H54 (cell line): ENCODE measurements around the gene NCAPD3.
A peak's percentile ranks its signal among the peaks of the same experiment; 100 is the strongest.

ENCODE experiments used
- DNase-seq: peaks from one replicate; pipeline ENCODE4 v3.0.0; 2011; ENCODE audit warnings: low spot score, mixed read lengths; ENCODE audit not compliant: insufficient read length
- FAIRE-seq: peaks from 3 replicates; lab custom pipeline; 2011; peaks lifted over from hg19 to GRCh38; lab: Jason Lieb, UNC
- POLR2A ChIP-seq: IDR thresholded peaks from 2 replicates; pipeline ENCODE4 v1.6.1; 2011; ENCODE audit warnings: low read depth, mild to moderate bottlenecking, low read length

The NCAPD3 gene

DNA sequence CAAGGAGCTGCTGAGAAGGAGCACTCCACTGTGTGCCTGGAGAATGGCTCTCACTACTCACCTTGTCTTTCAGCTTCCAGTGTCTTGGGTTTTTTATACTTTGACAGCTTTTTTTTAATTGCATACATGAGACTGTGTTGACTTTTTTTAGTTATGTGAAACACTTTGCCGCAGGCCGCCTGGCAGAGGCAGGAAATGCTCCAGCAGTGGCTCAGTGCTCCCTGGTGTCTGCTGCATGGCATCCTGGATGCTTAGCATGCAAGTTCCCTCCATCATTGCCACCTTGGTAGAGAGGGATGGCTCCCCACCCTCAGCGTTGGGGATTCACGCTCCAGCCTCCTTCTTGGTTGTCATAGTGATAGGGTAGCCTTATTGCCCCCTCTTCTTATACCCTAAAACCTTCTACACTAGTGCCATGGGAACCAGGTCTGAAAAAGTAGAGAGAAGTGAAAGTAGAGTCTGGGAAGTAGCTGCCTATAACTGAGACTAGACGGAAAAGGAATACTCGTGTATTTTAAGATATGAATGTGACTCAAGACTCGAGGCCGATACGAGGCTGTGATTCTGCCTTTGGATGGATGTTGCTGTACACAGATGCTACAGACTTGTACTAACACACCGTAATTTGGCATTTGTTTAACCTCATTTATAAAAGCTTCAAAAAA is 72.6 kb downstream of the NCAPD3 start:
- no peak for TF ChIP-seq POLR2A
- DNase-seq (no peak), FAIRE-seq (no peak)

GRCh38 chr11:134150195-134150903 is 73.4 kb downstream of the NCAPD3 start:
- FAIRE-seq, result no peak
- TF ChIP-seq POLR2A, result no peak
- DNase-seq, result no peak

GRCh38 chr11:134149371-134149770 is 74.4 kb downstream of the NCAPD3 start:
- FAIRE-seq (no peak), DNase-seq (no peak)
- no peak for TF ChIP-seq POLR2A

- FAIRE-seq (no peak), DNase-seq (no peak)
- no peak for TF ChIP-seq POLR2A
Observed at GRCh38 chr11:134146598-134146997, 77.2 kb downstream of the NCAPD3 start.

- FAIRE-seq (no peak), DNase-seq (no peak)
- TF ChIP-seq POLR2A, result no peak
Observed at GRCh38 chr11:134145715-134146114, 78.1 kb downstream of the NCAPD3 start.

- FAIRE-seq (no peak), DNase-seq (no peak)
- TF ChIP-seq POLR2A, result no peak
Observed at GRCh38 chr11:134144744-134145143, 79.0 kb downstream of the NCAPD3 start.

GRCh38 chr11:134143801-134144200 is 80.0 kb downstream of the NCAPD3 start:
- FAIRE-seq, result no peak
- no peak for TF ChIP-seq POLR2A
- DNase-seq, result no peak

- TF ChIP-seq POLR2A, result no peak
- no peak for DNase-seq
- FAIRE-seq, result no peak
Observed at GRCh38 chr11:134142536-134142935, 81.2 kb downstream of the NCAPD3 start.

DNA sequence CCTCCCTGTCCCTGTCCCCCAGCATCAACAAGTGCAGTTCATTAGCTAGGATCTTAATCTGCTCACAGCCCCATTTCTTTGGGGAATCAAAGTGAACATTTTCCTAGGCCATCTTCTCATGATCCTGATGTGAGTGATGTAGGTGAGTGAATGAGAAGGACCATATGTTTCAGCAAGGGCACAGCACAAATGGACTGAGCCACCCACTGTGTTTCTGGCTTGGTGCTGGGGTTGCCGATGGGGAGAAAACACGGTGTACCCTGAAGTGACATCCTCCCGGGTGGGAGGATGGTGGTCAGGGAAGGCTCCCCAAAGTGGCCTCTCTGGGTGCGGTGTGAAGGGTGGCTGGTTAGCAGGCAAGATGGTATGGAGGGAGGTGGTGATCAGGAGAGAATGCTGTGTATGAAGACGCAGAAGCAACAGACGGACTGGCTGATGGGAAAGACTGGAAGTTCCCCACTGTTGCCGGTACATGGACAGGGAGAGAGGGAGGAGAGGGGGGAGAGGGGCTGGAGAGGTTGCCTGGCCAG is 82.7 kb downstream of the NCAPD3 start:
- FAIRE-seq (no peak), DNase-seq (no peak)
- TF ChIP-seq POLR2A, result no peak

DNA sequence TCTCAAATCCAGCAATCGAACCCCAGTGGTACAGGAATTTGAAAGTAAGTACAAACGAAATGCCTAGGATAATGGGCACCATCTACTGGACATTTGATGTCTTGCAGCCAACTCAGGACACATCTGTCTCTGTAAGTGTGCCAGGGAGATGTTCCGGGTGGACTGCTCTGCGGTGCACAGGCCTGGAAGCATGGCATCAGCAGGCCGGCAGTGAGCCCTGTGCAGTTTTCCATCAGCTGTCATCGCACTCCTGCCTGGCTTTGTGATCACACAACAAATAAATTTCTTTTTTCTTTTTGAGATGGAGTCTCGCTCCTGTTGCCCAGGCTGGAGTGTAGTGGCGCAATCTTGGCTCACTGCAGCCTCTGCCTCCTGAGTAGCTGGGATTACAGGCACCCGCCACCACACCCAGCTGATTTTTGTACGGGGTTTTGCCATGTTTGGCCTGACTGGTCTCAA is 83.9 kb downstream of the NCAPD3 start:
- TF ChIP-seq POLR2A, result no peak
- DNase-seq, result peak; percentile 37
- peak; percentile 68 for FAIRE-seq

GRCh38 chr11:134139303-134139872 is 84.4 kb downstream of the NCAPD3 start:
- no peak for TF ChIP-seq POLR2A
- FAIRE-seq, result no peak
- DNase-seq, result no peak

DNA sequence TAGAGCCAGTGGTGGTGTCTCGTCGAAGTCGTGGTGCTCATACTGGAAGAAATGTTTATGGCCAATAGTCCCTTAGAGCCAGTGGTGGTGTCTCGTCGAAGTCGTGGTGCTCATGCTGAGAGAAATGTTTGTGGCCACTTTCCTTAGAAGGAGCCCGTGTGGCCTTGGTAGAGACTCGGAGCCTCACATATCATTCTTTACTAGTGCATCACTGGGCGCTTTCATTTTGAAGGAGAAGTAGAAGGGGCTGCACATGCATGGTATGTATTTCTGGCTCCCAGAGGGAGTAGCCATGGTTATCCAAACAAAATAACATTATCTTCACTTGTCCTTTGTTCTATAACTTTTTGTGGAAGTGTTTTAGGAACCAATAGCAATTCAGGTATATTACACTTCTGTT is 85.4 kb downstream of the NCAPD3 start:
- FAIRE-seq, result no peak
- DNase-seq, result no peak
- no peak for TF ChIP-seq POLR2A

DNA sequence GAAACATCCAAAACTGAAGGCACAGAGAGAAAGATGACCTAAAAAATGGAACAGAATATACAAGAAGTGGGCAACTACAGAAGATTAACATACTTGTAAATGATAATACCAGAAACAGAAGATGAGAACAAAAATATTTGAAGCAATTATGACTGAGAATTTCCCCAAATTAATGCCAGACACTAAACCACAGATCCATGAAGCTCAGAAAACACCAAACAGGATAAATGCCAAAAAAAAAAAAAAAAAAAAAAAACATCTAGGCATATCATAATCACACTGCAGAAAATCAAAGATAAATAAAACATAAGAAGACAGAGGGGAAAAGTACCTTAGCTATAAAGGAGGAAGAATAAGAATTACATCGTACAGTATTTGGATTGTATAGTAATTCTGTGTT is 89.6 kb downstream of the NCAPD3 start:
- DNase-seq (no peak), FAIRE-seq (no peak)
- no peak for TF ChIP-seq POLR2A

DNA sequence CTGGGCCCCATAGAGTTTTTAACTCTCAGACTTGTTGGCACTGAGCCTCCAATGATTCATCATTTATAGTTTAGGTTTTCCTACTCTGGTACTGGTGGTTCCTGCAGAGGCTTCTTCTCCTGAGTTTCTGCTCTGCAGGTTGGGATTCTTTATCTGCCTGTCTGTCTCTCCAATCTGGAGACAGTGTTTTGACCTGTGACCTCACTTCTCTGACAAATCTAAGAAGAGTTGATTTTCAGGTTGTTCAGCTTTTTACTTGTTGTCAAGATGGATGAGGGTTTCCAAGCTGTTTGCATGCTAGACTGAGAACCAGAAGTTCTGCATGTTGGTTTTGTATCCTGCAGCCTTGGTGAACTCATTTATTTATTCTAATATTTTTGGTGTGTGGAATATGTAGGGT is 91.0 kb downstream of the NCAPD3 start:
- no peak for TF ChIP-seq POLR2A
- no peak for DNase-seq
- FAIRE-seq, result no peak
